ENCODE data around the gene INPP5D. TPM values are rescaled to one million over a fixed set of nuclear protein-coding genes. Genes with fewer than 3 reads are reported as not detected.

Gene INPP5D
- total and polyA plus RNA-seq, 7 donors = 1.2 to 4.2 (median 2.8) TPM

- DNase-seq = no peak
- no peak overlapping the region for H3K27ac ChIP-seq
- TF ChIP-seq, protein P1, sequence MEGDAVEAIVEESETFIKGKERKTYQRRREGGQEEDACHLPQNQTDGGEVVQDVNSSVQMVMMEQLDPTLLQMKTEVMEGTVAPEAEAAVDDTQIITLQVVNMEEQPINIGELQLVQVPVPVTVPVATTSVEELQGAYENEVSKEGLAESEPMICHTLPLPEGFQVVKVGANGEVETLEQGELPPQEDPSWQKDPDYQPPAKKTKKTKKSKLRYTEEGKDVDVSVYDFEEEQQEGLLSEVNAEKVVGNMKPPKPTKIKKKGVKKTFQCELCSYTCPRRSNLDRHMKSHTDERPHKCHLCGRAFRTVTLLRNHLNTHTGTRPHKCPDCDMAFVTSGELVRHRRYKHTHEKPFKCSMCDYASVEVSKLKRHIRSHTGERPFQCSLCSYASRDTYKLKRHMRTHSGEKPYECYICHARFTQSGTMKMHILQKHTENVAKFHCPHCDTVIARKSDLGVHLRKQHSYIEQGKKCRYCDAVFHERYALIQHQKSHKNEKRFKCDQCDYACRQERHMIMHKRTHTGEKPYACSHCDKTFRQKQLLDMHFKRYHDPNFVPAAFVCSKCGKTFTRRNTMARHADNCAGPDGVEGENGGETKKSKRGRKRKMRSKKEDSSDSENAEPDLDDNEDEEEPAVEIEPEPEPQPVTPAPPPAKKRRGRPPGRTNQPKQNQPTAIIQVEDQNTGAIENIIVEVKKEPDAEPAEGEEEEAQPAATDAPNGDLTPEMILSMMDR (IDR thresholded peaks at IDR 0.05) = no peak
- H3K36me3 ChIP-seq (ENCODE audit: insufficient read depth in 1 of 2, low read depth in 1 of 2) = no peaks in the 10 kb centered on the region
- intact Hi-C loops (cut with DNase I) = no loop called here
- no peak for ATAC-seq
- H3K27me3 ChIP-seq (ENCODE audit: insufficient read depth in 3 of 3, low read length in 2 of 3) = peaks cover 0 to 3% (median 0%) of the 10 kb centered on the region in 3 donors
- WGBS, 3 donors = 45 to 51% (median 49%) methylated on average over 2 of the region's 2 CpGs
- H3K9me3 ChIP-seq = no peaks in the 10 kb centered on the region
- peaks cover 7% of the 10 kb centered on the region for H3K4me1 ChIP-seq
- no peak overlapping the region for H3K4me3 ChIP-seq
Measured at GRCh38 chr2:233115741-233116140, 55.6 kb downstream of the INPP5D start.

DNA sequence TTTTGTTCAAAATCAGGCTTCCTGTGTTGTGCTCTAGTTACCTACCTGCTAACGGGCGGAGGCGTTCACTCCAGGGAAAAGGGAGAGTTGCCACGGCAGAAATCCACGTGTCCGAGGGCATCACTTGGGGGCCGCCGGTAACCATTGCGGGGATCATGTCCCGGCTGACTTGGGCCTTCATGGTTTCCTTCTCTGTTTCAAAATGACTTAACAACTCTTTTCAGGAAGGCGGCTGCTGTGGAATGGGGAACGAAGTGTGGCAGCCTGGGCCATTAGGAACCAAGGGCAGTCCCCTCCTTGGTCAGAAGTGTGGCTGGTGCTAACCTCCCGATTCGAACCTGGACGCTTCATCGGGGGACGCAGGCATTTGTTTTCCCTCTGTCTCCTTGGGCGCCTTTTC is 56.8 kb downstream of the INPP5D start:
- DNase-seq = no peak
- 87 to 88% (median 88%) methylated on average over 15 to 18 of the region's 18 CpGs for WGBS, 3 donors
- Histone ChIP-seq H3K4me1 (peaks cover 7% of the 10 kb centered on the region), H3K9me3 (no peaks in the 10 kb centered on the region), H3K4me3 (no peak overlapping the region), H3K27me3 (ENCODE audit: insufficient read depth in 3 of 3, low read length in 2 of 3) (peaks cover 0 to 3% (median 0%) of the 10 kb centered on the region in 3 donors), H3K27ac (no peak overlapping the region), H3K36me3 (ENCODE audit: insufficient read depth in 1 of 2, low read depth in 1 of 2) (no peaks in the 10 kb centered on the region)
- TF ChIP-seq, protein P1 (IDR thresholded peaks at IDR 0.05) = no peak
- ATAC-seq = no peak
- intact Hi-C loops (cut with DNase I) = no loop called here

GRCh38 chr2:233117351-233117750 is 57.2 kb downstream of the INPP5D start:
- DNase-seq (no peak), ATAC-seq (no peak)
- 83 to 91% (median 84%) methylated on average over 13 of the region's 13 CpGs for WGBS, 3 donors
- H3K9me3 ChIP-seq = no peaks in the 10 kb centered on the region
- no peak overlapping the region for H3K27ac ChIP-seq
- H3K27me3 ChIP-seq (ENCODE audit: insufficient read depth in 3 of 3, low read length in 2 of 3) = peaks cover 0 to 3% (median 0%) of the 10 kb centered on the region in 3 donors
- no peaks in the 10 kb centered on the region for H3K36me3 ChIP-seq (ENCODE audit: insufficient read depth in 1 of 2, low read depth in 1 of 2)
- peaks cover 7% of the 10 kb centered on the region for H3K4me1 ChIP-seq
- no peak overlapping the region for H3K4me3 ChIP-seq
- intact Hi-C loops (cut with DNase I) = no loop called here
- TF ChIP-seq, protein P1 (IDR thresholded peaks at IDR 0.05) = no peak

GRCh38 chr2:233117811-233118647 is 57.9 kb downstream of the INPP5D start:
- TF ChIP-seq, protein P1 (IDR thresholded peaks at IDR 0.05) = no peak
- intact Hi-C loops (cut with DNase I) = no loop called here
- whole genome bisulfite sequencing, 3 donors = 76 to 83% (median 83%) methylated on average over 12 of the region's 12 CpGs
- ATAC-seq = no peak
- H3K9me3 ChIP-seq = no peaks in the 10 kb centered on the region
- no peak overlapping the region for H3K27ac ChIP-seq
- H3K4me1 ChIP-seq = peaks cover 7% of the 10 kb centered on the region
- no peak for DNase-seq
- H3K4me3 ChIP-seq = no peak overlapping the region
- H3K27me3 ChIP-seq (ENCODE audit: insufficient read depth in 3 of 3, low read length in 2 of 3) = peaks cover 0 to 3% (median 0%) of the 10 kb centered on the region in 3 donors
- no peaks in the 10 kb centered on the region for H3K36me3 ChIP-seq (ENCODE audit: insufficient read depth in 1 of 2, low read depth in 1 of 2)
